B cell (primary cell): ENCODE results near the gene ADARB2.

Experiments
- CTCF ChIP-seq: fragments of 200-600 bp; IDR thresholded peaks from one replicate; pipeline ENCODE4 v1.8.0; 2022; ENCODE audit warnings: antibody characterized with exemption, mild to moderate bottlenecking
- EZH2 ChIP-seq: IDR thresholded peaks from 2 replicates; pipeline ENCODE4 v1.6.1; 2012; ENCODE audit warnings: borderline replicate concordance, low read depth, mild to moderate bottlenecking, moderate library complexity, low read length; ENCODE audit not compliant: insufficient read depth, poor library complexity, severe bottlenecking

- no peak for TF ChIP-seq CTCF
- TF ChIP-seq EZH2, result no peak
Observed at GRCh38 chr10:1509011-1509530, 228.3 kb downstream of the ADARB2 start.
